H1 (cell line): ENCODE data around the gene HSFX2. TPM values are rescaled to one million over a fixed set of nuclear protein-coding genes. Genes with fewer than 3 reads are reported as not detected.

Source experiments
- ASH2L ChIP-seq: fragments of 200-600, 300-600 bp; sonication (generic); IDR thresholded peaks from one replicate; pipeline ENCODE4 v1.7.1; 2017; ENCODE audit warnings: low read length
- CEBPB ChIP-seq: IDR thresholded peaks from 2 replicates; pipeline ENCODE4 v1.6.1; 2012; ENCODE audit warnings: low read depth, low read length
- CHD1 ChIP-seq: IDR thresholded peaks from 2 replicates; pipeline ENCODE4 v1.6.1; 2012; ENCODE audit warnings: low read depth, low read length, improper control_type of control experiment
- JUND ChIP-seq: IDR thresholded peaks from 2 replicates; pipeline ENCODE4 v1.6.1; 2011; ENCODE audit warnings: mild to moderate bottlenecking, improper control_type of control experiment, low read length
- PHF8 ChIP-seq: fragments of 200-600 bp; sonication (generic); conservative IDR thresholded peaks from 2 replicates; pipeline ENCODE4 v1.7.1; 2012; ENCODE audit warnings: low read depth, mild to moderate bottlenecking, inconsistent platforms, low read length, moderate library complexity
- POLR2A ChIP-seq, 2 experiments: IDR thresholded peaks; 1 replicate in 1 of 2; 2 replicates in 1 of 2; pipeline ENCODE4 v1.6.1; 2011; ENCODE audit warnings: low read depth in 2 of 2, low read length in 2 of 2, mild to moderate bottlenecking in 2 of 2; ENCODE audit errors: control extremely low read depth in 1 of 2
- RFX5 ChIP-seq: IDR thresholded peaks from 2 replicates; pipeline ENCODE4 v1.6.1; 2011; ENCODE audit warnings: low read depth, low read length, improper control_type of control experiment, borderline replicate concordance
- RNF2 ChIP-seq: fragments of 200-900, 300-1000 bp; sonication (generic); IDR thresholded peaks from 2 replicates; pipeline ENCODE4 v1.7.1; 2016; ENCODE audit warnings: borderline replicate concordance, low read depth, mild to moderate bottlenecking, antibody characterized with exemption, low read length; ENCODE audit not compliant: poor library complexity, severe bottlenecking; ENCODE audit errors: missing control alignments
- SIN3A ChIP-seq, 2 experiments: IDR thresholded peaks in 1 of 2; conservative IDR thresholded peaks in 1 of 2; 2 replicates each; pipeline ENCODE4 v1.6.1; 2011 to 2012; ENCODE audit warnings: low read length in 2 of 2, improper control_type of control experiment in 1 of 2, low read depth in 1 of 2, mild to moderate bottlenecking in 1 of 2
- SIX5 ChIP-seq: IDR thresholded peaks from 2 replicates; pipeline ENCODE4 v1.6.1; 2011; ENCODE audit warnings: mild to moderate bottlenecking, low read depth, low read length
- SP1 ChIP-seq: IDR thresholded peaks from 2 replicates; pipeline ENCODE4 v1.6.1; 2011; ENCODE audit warnings: low read depth, low read length
- SP4 ChIP-seq: IDR thresholded peaks from 2 replicates; pipeline ENCODE4 v1.6.1; 2012; ENCODE audit warnings: low read length, inconsistent platforms
- TAF1 ChIP-seq: IDR thresholded peaks from 2 replicates; pipeline ENCODE4 v1.6.1; 2011; ENCODE audit warnings: mild to moderate bottlenecking, low read depth, low read length
- TAF7 ChIP-seq: optimal IDR thresholded peaks from 2 replicates; pipeline ENCODE3; 2011; ENCODE audit warnings: low read depth, mild to moderate bottlenecking, inconsistent platforms, low read length, moderate library complexity, borderline replicate concordance
- ZNF274 ChIP-seq: IDR thresholded peaks from 2 replicates; pipeline ENCODE4 v1.7.0; 2012; ENCODE audit warnings: low read length, borderline replicate concordance; ENCODE audit errors: extremely low read depth
- polyA plus RNA-seq, 7 experiments: library from polyadenylated mRNA; depleted of rRNA in 3 of 7; stranded (reverse) in 5 of 7; unstranded in 2 of 7; fragments of >200 nt in 5 of 7; fragments of 200-250 nt in 2 of 7; gene quantifications; 1 replicate in 5 of 7; 2 replicates in 1 of 7; 4 replicates in 1 of 7; pipeline versions ENCODE4 v1.2.1 to v1.2.3, GENCODE V29; 2011 to 2013; ENCODE audit warnings: missing spikeins in 2 of 7, mixed read lengths in 2 of 7
- total RNA-seq: library from RNA; stranded (reverse); fragmentation: NEBNext Ultra II Directional; extraction: Animal tissue kit (Norgen Biotek cat#: 25700); gene quantifications from 2 replicates; pipeline ENCODE4 v1.2.1, GENCODE V29; 2021
- TF ChIP-seq, protein P1 (sequence below): IDR thresholded peaks from 2 replicates; pipeline ENCODE4 v1.6.1; 2012; ENCODE audit warnings: low read length, inconsistent platforms
- TF ChIP-seq, protein P2 (sequence below): IDR thresholded peaks from 2 replicates; pipeline ENCODE4 v1.6.1; 2012; ENCODE audit warnings: inconsistent platforms

The HSFX2 gene
- total and polyA plus RNA-seq, 2 of the 8 experiments (the other 6 are each of a cell fraction or from before 2014, with no cell fraction given), result 0.17 TPM; not detected in 1

DNA sequence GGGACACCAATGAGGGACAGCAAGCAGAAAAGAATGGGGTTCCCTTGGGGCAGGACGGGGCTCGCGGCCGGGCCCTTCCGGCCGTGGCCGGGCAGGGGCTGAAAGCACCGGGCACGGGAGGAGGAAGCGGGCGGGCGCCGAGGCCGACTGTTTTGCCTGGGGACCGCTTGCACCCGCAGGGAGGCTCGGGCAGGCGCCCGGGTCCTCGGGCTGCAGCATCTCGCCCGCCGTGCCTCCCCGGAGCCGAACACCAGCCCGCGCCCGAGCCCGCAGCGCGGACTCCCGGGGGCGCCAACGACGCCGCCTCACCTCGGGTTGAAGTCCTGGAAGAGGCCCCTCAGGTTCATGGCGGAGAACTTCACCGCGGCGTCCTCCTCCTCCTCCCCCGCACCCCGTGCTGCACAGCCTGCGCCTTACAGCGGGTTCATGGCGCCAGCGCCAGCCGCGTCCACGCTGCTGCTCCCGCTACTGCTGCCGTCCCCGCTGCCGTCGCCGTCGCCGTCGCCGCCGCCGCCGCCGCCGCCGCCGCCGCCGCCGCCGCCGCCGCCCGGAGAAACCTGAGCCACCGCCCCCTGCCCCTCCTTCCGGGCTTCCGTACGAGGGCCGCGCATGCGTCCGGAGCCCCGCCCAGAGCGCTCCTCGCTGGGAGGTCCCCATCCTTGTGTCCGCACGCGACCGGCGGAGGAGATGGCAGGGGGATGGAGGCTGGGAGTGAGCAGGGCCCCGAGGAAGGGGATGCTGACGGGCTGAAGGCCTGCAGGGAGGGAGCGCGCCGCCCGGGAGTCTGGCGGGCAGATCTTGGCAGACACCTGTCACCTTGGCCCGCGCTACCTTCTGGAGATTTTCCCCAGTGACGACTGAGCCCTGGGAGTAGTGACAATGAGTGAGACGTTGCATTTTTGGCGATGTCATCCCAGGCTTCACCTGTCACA lies 36.4 kb upstream of the HSFX2 start, which contains the start of gene TMEM185A (continued):
- TF ChIP-seq, protein P1, sequence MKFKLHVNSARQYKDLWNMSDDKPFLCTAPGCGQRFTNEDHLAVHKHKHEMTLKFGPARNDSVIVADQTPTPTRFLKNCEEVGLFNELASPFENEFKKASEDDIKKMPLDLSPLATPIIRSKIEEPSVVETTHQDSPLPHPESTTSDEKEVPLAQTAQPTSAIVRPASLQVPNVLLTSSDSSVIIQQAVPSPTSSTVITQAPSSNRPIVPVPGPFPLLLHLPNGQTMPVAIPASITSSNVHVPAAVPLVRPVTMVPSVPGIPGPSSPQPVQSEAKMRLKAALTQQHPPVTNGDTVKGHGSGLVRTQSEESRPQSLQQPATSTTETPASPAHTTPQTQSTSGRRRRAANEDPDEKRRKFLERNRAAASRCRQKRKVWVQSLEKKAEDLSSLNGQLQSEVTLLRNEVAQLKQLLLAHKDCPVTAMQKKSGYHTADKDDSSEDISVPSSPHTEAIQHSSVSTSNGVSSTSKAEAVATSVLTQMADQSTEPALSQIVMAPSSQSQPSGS, result no peak
- TF ChIP-seq RNF2 (no peak), ZNF274 (no peak), SIX5 (no peak), ASH2L (peak; percentile 37), RFX5 (no peak), POLR2A (IDR thresholded peaks at IDR 0.05; ENCODE audit: control extremely low read depth in 1 of 2, low read depth in 2 of 2, low read length in 2 of 2) (no peak), TAF7 (peak; percentile 31), TAF1 (peak; percentile 43; the same call in 1 of the 2 replicates), SIN3A (conservative IDR thresholded peaks at IDR 0.05 in 1 of 2, IDR thresholded peaks at IDR 0.05 in 1 of 2; ENCODE audit: low read depth in 1 of 2, low read length in 2 of 2) (peak in 1 of 2 experiments; percentile 27; a peak in 2 of 4 replicates), CEBPB (no peak), PHF8 (peak; percentile 64; the same call in 1 of the 2 replicates), CHD1 (no peak), SP1 (no peak), SP4 (no peak), JUND (no peak)
- TF ChIP-seq, protein P2, sequence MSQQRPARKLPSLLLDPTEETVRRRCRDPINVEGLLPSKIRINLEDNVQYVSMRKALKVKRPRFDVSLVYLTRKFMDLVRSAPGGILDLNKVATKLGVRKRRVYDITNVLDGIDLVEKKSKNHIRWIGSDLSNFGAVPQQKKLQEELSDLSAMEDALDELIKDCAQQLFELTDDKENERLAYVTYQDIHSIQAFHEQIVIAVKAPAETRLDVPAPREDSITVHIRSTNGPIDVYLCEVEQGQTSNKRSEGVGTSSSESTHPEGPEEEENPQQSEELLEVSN, result no peak; the same call in 1 of the 2 replicates
- TF ChIP-seq, all 59 proteins: peak for 10
